HepG2 (cell line): ENCODE data around the gene KLF9. TPM values are rescaled to one million over a fixed set of nuclear protein-coding genes. Genes with fewer than 3 reads are reported as not detected.
A peak's percentile ranks its signal among the peaks of the same experiment; 100 is the strongest.

Experiments used
- BCL6 ChIP-seq: IDR thresholded peaks from 2 replicates; pipeline ENCODE4 v1.6.1; 2016; ENCODE audit warnings: missing genetic modification reagents, missing compliant biosample characterization
- BORCS8-MEF2B ChIP-seq: sonication (generic); formaldehyde crosslinking; IDR thresholded peaks from 2 replicates; pipeline ENCODE4 v1.8.0; 2022; ENCODE audit warnings: mild to moderate bottlenecking, missing genetic modification reagents
- EP300 ChIP-seq, 3 experiments: sonication (generic) in 1 of 3; formaldehyde crosslinking in 1 of 3; IDR thresholded peaks; 2 replicates each; pipeline versions ENCODE4 v1.5.1 to v1.6.1; 2011 to 2020; ENCODE audit warnings: low read depth in 2 of 3, low read length in 2 of 3, borderline replicate concordance in 1 of 3, improper control_type of control experiment in 1 of 3, mild to moderate bottlenecking in 1 of 3, missing genetic modification reagents in 1 of 3, moderate library complexity in 1 of 3
- HNRNPUL1 ChIP-seq: fragments of 200-400 bp; formaldehyde crosslinking; IDR thresholded peaks from 2 replicates; pipeline ENCODE4 v1.6.1; 2017; ENCODE audit warnings: low read depth, mild to moderate bottlenecking, low read length, moderate library complexity
- HOXA5 ChIP-seq: sonication (generic); formaldehyde crosslinking; IDR thresholded peaks from 2 replicates; pipeline ENCODE4 v1.4.0; 2020; ENCODE audit warnings: missing genetic modification reagents
- MED1 ChIP-seq: sonication (generic); formaldehyde crosslinking; IDR thresholded peaks from 2 replicates; pipeline ENCODE4 v1.4.0; 2020; ENCODE audit warnings: missing genetic modification reagents
- NFIB ChIP-seq: sonication (generic); formaldehyde crosslinking; IDR thresholded peaks from 2 replicates; pipeline ENCODE4 v1.9.0; 2021; ENCODE audit warnings: missing genetic modification reagents, mild to moderate bottlenecking, borderline replicate concordance
- POLR2G ChIP-seq: fragments of 200-400 bp; formaldehyde crosslinking; IDR thresholded peaks from 2 replicates; pipeline ENCODE4 v1.6.1; 2018; ENCODE audit warnings: mild to moderate bottlenecking, low read depth, low read length, moderate library complexity
- STAT5B ChIP-seq: sonication (generic); formaldehyde crosslinking; IDR thresholded peaks from 2 replicates; pipeline ENCODE4 v1.4.0; 2020; ENCODE audit warnings: missing genetic modification reagents
- ZMYM2 ChIP-seq: sonication (generic); formaldehyde crosslinking; IDR thresholded peaks from 2 replicates; pipeline ENCODE4 v1.8.0; 2022; ENCODE audit warnings: mild to moderate bottlenecking, missing genetic modification reagents
- ZNF138 ChIP-seq: sonication (generic); formaldehyde crosslinking; IDR thresholded peaks from 2 replicates; pipeline ENCODE4 v1.5.0; 2020; ENCODE audit warnings: mild to moderate bottlenecking, low read depth, missing genetic modification reagents
- ZNF230 ChIP-seq: sonication (generic); formaldehyde crosslinking; IDR thresholded peaks from 2 replicates; pipeline ENCODE4 v1.4.0; 2020; ENCODE audit warnings: mild to moderate bottlenecking, missing genetic modification reagents
- ZNF232 ChIP-seq: sonication (generic); formaldehyde crosslinking; IDR thresholded peaks from 2 replicates; pipeline ENCODE4 v1.4.0; 2020; ENCODE audit warnings: missing genetic modification reagents, borderline replicate concordance
- ZNF672 ChIP-seq: sonication (generic); formaldehyde crosslinking; IDR thresholded peaks from 2 replicates; pipeline ENCODE4 v1.8.1; 2022; ENCODE audit warnings: missing genetic modification reagents
- ZNF784 ChIP-seq: sonication (generic); formaldehyde crosslinking; IDR thresholded peaks from 2 replicates; pipeline ENCODE4 v1.5.1; 2020; ENCODE audit warnings: missing genetic modification reagents, mild to moderate bottlenecking, borderline replicate concordance
- polyA plus RNA-seq, 8 experiments: library from polyadenylated mRNA; depleted of rRNA in 3 of 8; stranded (reverse) in 7 of 8; unstranded in 1 of 8; fragments of >200 nt; fragmentation: Illumina TruSeq in 4 of 8; extraction: Trizol in 4 of 8; gene quantifications; 2 replicates each; pipeline versions ENCODE4 v1.2.1 to v1.2.3, GENCODE V29; 2011 to 2016; ENCODE audit warnings: low read depth in 4 of 8, missing spikeins in 1 of 8, mixed read lengths in 1 of 8; ENCODE audit not compliant: insufficient read depth in 1 of 8
- total RNA-seq, 5 experiments: library from RNA; depleted of rRNA; stranded (reverse); fragments of >200 nt; fragmentation: Illumina TruSeq; extraction: Trizol; gene quantifications; 2 replicates each; pipeline ENCODE4 v1.2.3, GENCODE V29; 2016; ENCODE audit warnings: low read depth in 1 of 5
- TF ChIP-seq, protein P1 (sequence below): sonication (generic); formaldehyde crosslinking; IDR thresholded peaks from 2 replicates; pipeline ENCODE4 v1.4.0; 2020; ENCODE audit warnings: mild to moderate bottlenecking, missing genetic modification reagents
- TF ChIP-seq, protein P2 (sequence below): IDR thresholded peaks from 2 replicates; pipeline ENCODE4 v1.6.1; 2012; ENCODE audit warnings: inconsistent platforms
- TF ChIP-seq, protein P3 (sequence below): sonication (generic); formaldehyde crosslinking; IDR thresholded peaks from 2 replicates; pipeline ENCODE4 v1.5.0; 2020; ENCODE audit warnings: mild to moderate bottlenecking, missing genetic modification reagents, borderline replicate concordance

The KLF9 gene
- total and polyA plus RNA-seq, 2 of the 13 experiments (the other 11 are each of a cell fraction or from before 2014, with no cell fraction given), result 5.7 to 7.2 TPM

- TF ChIP-seq, protein P1, sequence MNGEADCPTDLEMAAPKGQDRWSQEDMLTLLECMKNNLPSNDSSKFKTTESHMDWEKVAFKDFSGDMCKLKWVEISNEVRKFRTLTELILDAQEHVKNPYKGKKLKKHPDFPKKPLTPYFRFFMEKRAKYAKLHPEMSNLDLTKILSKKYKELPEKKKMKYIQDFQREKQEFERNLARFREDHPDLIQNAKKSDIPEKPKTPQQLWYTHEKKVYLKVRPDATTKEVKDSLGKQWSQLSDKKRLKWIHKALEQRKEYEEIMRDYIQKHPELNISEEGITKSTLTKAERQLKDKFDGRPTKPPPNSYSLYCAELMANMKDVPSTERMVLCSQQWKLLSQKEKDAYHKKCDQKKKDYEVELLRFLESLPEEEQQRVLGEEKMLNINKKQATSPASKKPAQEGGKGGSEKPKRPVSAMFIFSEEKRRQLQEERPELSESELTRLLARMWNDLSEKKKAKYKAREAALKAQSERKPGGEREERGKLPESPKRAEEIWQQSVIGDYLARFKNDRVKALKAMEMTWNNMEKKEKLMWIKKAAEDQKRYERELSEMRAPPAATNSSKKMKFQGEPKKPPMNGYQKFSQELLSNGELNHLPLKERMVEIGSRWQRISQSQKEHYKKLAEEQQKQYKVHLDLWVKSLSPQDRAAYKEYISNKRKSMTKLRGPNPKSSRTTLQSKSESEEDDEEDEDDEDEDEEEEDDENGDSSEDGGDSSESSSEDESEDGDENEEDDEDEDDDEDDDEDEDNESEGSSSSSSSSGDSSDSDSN (CRISPR knock-in tag), result peak; percentile 54
- TF ChIP-seq ZNF672 (CRISPR knock-in tag), result no peak
- TF ChIP-seq ZNF230 (CRISPR knock-in tag), result no peak
- 0 out of 2 replicates have a peak, but pooled peaks have one; percentile 12 for TF ChIP-seq HOXA5
- no peak for TF ChIP-seq ZNF138 (CRISPR knock-in tag)
- no peak for TF ChIP-seq ZNF232 (CRISPR knock-in tag)
- TF ChIP-seq STAT5B (CRISPR knock-in tag), result no peak
- TF ChIP-seq ZMYM2, result no peak; the same call in 1 of the 2 replicates
- TF ChIP-seq, protein P2, sequence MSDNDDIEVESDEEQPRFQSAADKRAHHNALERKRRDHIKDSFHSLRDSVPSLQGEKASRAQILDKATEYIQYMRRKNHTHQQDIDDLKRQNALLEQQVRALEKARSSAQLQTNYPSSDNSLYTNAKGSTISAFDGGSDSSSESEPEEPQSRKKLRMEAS, result peak; percentile 56; the same call in 1 of the 2 replicates
- peak; percentile 67; the same call in 1 of the 2 replicates for TF ChIP-seq ZNF784 (CRISPR knock-in tag)
- peak; percentile 65 for TF ChIP-seq MED1 (CRISPR knock-in tag)
- TF ChIP-seq, protein P3, sequence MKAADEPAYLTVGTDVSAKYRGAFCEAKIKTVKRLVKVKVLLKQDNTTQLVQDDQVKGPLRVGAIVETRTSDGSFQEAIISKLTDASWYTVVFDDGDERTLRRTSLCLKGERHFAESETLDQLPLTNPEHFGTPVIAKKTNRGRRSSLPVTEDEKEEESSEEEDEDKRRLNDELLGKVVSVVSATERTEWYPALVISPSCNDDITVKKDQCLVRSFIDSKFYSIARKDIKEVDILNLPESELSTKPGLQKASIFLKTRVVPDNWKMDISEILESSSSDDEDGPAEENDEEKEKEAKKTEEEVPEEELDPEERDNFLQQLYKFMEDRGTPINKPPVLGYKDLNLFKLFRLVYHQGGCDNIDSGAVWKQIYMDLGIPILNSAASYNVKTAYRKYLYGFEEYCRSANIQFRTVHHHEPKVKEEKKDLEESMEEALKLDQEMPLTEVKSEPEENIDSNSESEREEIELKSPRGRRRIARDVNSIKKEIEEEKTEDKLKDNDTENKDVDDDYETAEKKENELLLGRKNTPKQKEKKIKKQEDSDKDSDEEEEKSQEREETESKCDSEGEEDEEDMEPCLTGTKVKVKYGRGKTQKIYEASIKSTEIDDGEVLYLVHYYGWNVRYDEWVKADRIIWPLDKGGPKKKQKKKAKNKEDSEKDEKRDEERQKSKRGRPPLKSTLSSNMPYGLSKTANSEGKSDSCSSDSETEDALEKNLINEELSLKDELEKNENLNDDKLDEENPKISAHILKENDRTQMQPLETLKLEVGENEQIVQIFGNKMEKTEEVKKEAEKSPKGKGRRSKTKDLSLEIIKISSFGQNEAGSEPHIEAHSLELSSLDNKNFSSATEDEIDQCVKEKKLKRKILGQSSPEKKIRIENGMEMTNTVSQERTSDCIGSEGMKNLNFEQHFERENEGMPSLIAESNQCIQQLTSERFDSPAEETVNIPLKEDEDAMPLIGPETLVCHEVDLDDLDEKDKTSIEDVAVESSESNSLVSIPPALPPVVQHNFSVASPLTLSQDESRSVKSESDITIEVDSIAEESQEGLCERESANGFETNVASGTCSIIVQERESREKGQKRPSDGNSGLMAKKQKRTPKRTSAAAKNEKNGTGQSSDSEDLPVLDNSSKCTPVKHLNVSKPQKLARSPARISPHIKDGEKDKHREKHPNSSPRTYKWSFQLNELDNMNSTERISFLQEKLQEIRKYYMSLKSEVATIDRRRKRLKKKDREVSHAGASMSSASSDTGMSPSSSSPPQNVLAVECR, result peak; percentile 61; the same call in 1 of the 2 replicates
- TF ChIP-seq NFIB, result no peak
- TF ChIP-seq BORCS8-MEF2B (CRISPR knock-in tag), result no peak; the same call in 1 of the 2 replicates
- 0 out of 2 replicates have a peak, but pooled peaks have one; percentile 6 for TF ChIP-seq BCL6 (CRISPR knock-in tag)
- peak; percentile 30; the same call in 1 of the 2 replicates for TF ChIP-seq HNRNPUL1
- TF ChIP-seq EP300 (IDR thresholded peaks at IDR 0.05; ENCODE audit: low read depth in 2 of 2, low read length in 2 of 2), result peak; percentile 27 to 63; a peak in 2 of 4 replicates
- TF ChIP-seq EP300 (CRISPR knock-in tag; IDR thresholded peaks at IDR 0.05; ENCODE audit: borderline replicate concordance), result no peak
- TF ChIP-seq POLR2G, result peak; percentile 83
Measured at GRCh38 chr9:70418822-70419555, 4.5 kb upstream of the KLF9 start (continued).
